Fibroblast of lung (primary cell): ENCODE data around the gene ELOVL2. TPM values are rescaled to one million over a fixed set of nuclear protein-coding genes. Genes with fewer than 3 reads are reported as not detected.

Experiments
- DNase-seq, 2 donors: peaks; one replicate each; pipeline versions ENCODE4 v3.0.0 to v3.0.0-alpha.2; 2010; ENCODE audit warnings: low read depth in 2 of 2
- H2AFZ ChIP-seq: 2 replicates; pipeline ENCODE4 v1.5.1; 2012; ENCODE audit warnings: low read length, control low read depth, inconsistent platforms
- H3K27ac ChIP-seq: 2 replicates; pipeline ENCODE4 v1.5.1; 2011; ENCODE audit warnings: low read length, control low read depth; ENCODE audit not compliant: insufficient read depth
- H3K27me3 ChIP-seq: 2 replicates; pipeline ENCODE4 v1.5.1; 2011; ENCODE audit warnings: mild to moderate bottlenecking, low read length; ENCODE audit not compliant: control insufficient read depth, insufficient read depth
- H3K36me3 ChIP-seq: 2 replicates; pipeline ENCODE4 v1.5.1; 2011; ENCODE audit warnings: low read length; ENCODE audit not compliant: control insufficient read depth, insufficient read depth
- H3K4me1 ChIP-seq: 2 replicates; pipeline ENCODE4 v1.5.1; 2011; ENCODE audit warnings: low read length; ENCODE audit not compliant: control insufficient read depth, insufficient read depth; ENCODE audit errors: extremely low read depth
- H3K4me2 ChIP-seq: 2 replicates; pipeline ENCODE4 v1.5.1; 2011; ENCODE audit warnings: low read length, control low read depth; ENCODE audit not compliant: insufficient read depth; ENCODE audit errors: extremely low read depth
- H3K4me3 ChIP-seq, 4 experiments: fragments of 200-600 bp in 1 of 4; sonication (generic) in 1 of 4; replicated peaks in 1 of 4; 2 replicates each; pipeline ENCODE4 v1.5.1; 2011 to 2016; ENCODE audit warnings: low read length in 4 of 4, low read depth in 3 of 4, mild to moderate bottlenecking in 3 of 4, control low read depth in 2 of 4, inconsistent platforms in 1 of 4, mixed read lengths in 1 of 4; ENCODE audit not compliant: insufficient read depth in 1 of 4; ENCODE audit errors: control extremely low read depth in 1 of 4
- H3K79me2 ChIP-seq: 2 replicates; pipeline ENCODE4 v1.5.1; 2012; ENCODE audit warnings: mild to moderate bottlenecking, low read length, inconsistent platforms; ENCODE audit not compliant: control insufficient read depth, insufficient read depth
- H3K9ac ChIP-seq: 2 replicates; pipeline ENCODE4 v1.5.1; 2011; ENCODE audit warnings: mild to moderate bottlenecking, low read length, control low read depth; ENCODE audit not compliant: insufficient read depth
- H3K9me3 ChIP-seq: 2 replicates; pipeline ENCODE4 v1.5.1; 2012; ENCODE audit warnings: low read depth, low read length; ENCODE audit not compliant: control insufficient read depth, insufficient read depth
- H4K20me1 ChIP-seq: 2 replicates; pipeline ENCODE4 v1.5.1; 2011; ENCODE audit warnings: low read length; ENCODE audit not compliant: control insufficient read depth, insufficient read depth; ENCODE audit errors: extremely low read depth
- EZH2 ChIP-seq: IDR thresholded peaks from 2 replicates; pipeline ENCODE4 v1.5.1; 2012; ENCODE audit warnings: low read length, control low read depth, mild to moderate bottlenecking; ENCODE audit errors: missing control alignments
- polyA plus RNA-seq, 2 donors: library from polyadenylated mRNA; depleted of rRNA in 1 of 2; stranded (reverse) in 1 of 2; unstranded in 1 of 2; fragments of >200 nt; gene quantifications; 2 replicates each; pipeline ENCODE4 v1.2.1, GENCODE V29; 2011 to 2012; ENCODE audit warnings: missing spikeins in 1 of 2
- total RNA-seq: library from RNA; depleted of rRNA; stranded (reverse); fragments of >200 nt; gene quantifications from 2 replicates; pipeline ENCODE4 v1.2.1, GENCODE V29; 2014
- TF ChIP-seq, protein P1 (sequence below), 2 donors: IDR thresholded peaks in 1 of 2; conservative IDR thresholded peaks in 1 of 2; 1 replicate in 1 of 2; 2 replicates in 1 of 2; pipeline ENCODE4 v1.5.1; 2011 to 2012; ENCODE audit warnings: low read length in 2 of 2, control low read depth in 1 of 2, inconsistent platforms in 1 of 2, low read depth in 1 of 2, mild to moderate bottlenecking in 1 of 2

Gene ELOVL2
- total and polyA plus RNA-seq, 2 donors (not counting 1 experiment from before 2014, with no cell fraction given), result under 0.01 to 13.9 TPM

DNA sequence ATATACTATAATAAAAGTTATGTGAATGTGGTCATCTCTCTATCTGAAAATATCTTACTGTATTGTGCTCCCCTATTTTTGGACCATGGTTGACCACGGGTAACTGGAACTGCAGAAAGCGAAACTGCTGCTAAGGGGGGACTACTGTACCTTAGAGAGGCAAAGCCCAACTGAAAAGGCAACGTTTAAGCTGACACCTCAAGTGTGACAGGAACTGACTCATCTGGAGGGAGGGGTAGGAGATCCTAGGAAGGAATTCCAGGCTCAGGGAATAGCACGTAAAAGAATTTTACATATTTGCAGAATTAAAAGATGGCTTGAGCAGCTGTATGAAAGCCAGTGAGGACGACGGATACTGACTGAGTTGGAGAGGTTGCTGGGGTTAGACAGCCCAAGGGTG, 34.8 kb downstream of the ELOVL2 start:
- no peaks in the 10 kb centered on the region for H3K79me2 ChIP-seq
- H3K4me2 ChIP-seq, result no peak overlapping the region
- H3K27me3 ChIP-seq, result no peaks in the 10 kb centered on the region
- peak; percentile 7 to 80 for DNase-seq
- no peak overlapping the region for H2AFZ ChIP-seq
- H3K36me3 ChIP-seq, result no peaks in the 10 kb centered on the region
- peaks cover 17% of the 10 kb centered on the region for H3K4me1 ChIP-seq
- no peak overlapping the region for H3K9ac ChIP-seq
- no peaks in the 10 kb centered on the region for H4K20me1 ChIP-seq
- no peaks in the 10 kb centered on the region for H3K9me3 ChIP-seq
- TF ChIP-seq EZH2, result no peak
- no peak overlapping the region for H3K27ac ChIP-seq
- H3K4me3 ChIP-seq, result no peak overlapping the region

DNA sequence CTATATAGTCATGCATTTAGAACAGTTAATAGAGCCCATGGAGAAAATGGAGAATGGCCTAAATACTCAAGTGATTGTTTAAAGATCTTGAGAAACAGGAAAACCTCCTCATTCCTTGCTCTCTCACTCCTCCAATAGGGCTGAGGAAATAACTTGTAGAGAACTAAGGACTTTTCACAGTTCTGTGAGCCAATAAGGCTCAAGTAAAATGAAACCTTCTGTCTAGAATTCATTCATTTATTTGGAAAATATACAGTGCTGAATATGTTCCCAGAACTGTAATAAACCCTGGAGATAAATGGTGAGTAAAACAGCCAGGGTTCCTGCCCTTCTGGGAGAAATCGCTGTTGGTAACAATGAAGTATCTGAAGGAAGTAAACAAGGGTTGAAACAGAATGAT, 35.3 kb downstream of the ELOVL2 start:
- no peaks in the 10 kb centered on the region for H3K9me3 ChIP-seq
- no peaks in the 10 kb centered on the region for H3K79me2 ChIP-seq
- H3K9ac ChIP-seq, result no peak overlapping the region
- no peaks in the 10 kb centered on the region for H4K20me1 ChIP-seq
- TF ChIP-seq EZH2, result no peak
- TF ChIP-seq, protein P1, sequence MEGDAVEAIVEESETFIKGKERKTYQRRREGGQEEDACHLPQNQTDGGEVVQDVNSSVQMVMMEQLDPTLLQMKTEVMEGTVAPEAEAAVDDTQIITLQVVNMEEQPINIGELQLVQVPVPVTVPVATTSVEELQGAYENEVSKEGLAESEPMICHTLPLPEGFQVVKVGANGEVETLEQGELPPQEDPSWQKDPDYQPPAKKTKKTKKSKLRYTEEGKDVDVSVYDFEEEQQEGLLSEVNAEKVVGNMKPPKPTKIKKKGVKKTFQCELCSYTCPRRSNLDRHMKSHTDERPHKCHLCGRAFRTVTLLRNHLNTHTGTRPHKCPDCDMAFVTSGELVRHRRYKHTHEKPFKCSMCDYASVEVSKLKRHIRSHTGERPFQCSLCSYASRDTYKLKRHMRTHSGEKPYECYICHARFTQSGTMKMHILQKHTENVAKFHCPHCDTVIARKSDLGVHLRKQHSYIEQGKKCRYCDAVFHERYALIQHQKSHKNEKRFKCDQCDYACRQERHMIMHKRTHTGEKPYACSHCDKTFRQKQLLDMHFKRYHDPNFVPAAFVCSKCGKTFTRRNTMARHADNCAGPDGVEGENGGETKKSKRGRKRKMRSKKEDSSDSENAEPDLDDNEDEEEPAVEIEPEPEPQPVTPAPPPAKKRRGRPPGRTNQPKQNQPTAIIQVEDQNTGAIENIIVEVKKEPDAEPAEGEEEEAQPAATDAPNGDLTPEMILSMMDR (conservative IDR thresholded peaks at IDR 0.05 in 1 of 2, IDR thresholded peaks at IDR 0.05 in 1 of 2; ENCODE audit: low read depth in 1 of 2, low read length in 2 of 2), result no peak
- H3K4me1 ChIP-seq, result peaks cover 17% of the 10 kb centered on the region
- no peak overlapping the region for H3K4me3 ChIP-seq
- peak; percentile 52 to 61 for DNase-seq
- H3K27me3 ChIP-seq, result no peaks in the 10 kb centered on the region
- H3K4me2 ChIP-seq, result no peak overlapping the region
- H3K36me3 ChIP-seq, result no peaks in the 10 kb centered on the region
- no peak overlapping the region for H3K27ac ChIP-seq
- no peak overlapping the region for H2AFZ ChIP-seq

GRCh38 chr6:11007715-11008608, 36.1 kb downstream of the ELOVL2 start:
- Histone ChIP-seq H3K79me2 (no peaks in the 10 kb centered on the region), H3K9me3 (no peaks in the 10 kb centered on the region), H3K36me3 (no peaks in the 10 kb centered on the region), H4K20me1 (no peaks in the 10 kb centered on the region), H3K9ac (no peak overlapping the region), H3K4me2 (no peak overlapping the region), H3K4me1 (peaks cover 17% of the 10 kb centered on the region), H2AFZ (no peak overlapping the region), H3K27me3 (no peaks in the 10 kb centered on the region), H3K4me3 (no peak overlapping the region), H3K27ac (no peak overlapping the region)
- DNase-seq, result peak; percentile 17 to 80
- TF ChIP-seq, protein P1 (conservative IDR thresholded peaks at IDR 0.05 in 1 of 2, IDR thresholded peaks at IDR 0.05 in 1 of 2; ENCODE audit: low read depth in 1 of 2, low read length in 2 of 2), result no peak
- no peak for TF ChIP-seq EZH2
